Motor neuron (in vitro differentiated cells): Measurements from ENCODE around the gene FOSL2. TPM values are rescaled to one million over a fixed set of nuclear protein-coding genes. Genes with fewer than 3 reads are reported as not detected.
A peak's percentile ranks its signal among the peaks of the same experiment; 100 is the strongest.

Experiments
- ATAC-seq, 8 experiments: fragments of 200-7000 bp; cut with Tn5 transposase; replicated peaks in 6 of 8; 2 replicates each; pipeline ENCODE4 v1.8.0; 2021; ENCODE audit warnings: mild to moderate bottlenecking in 8 of 8, moderate library complexity in 8 of 8
- H3K27ac ChIP-seq, 2 donors: fragments of 250-450 bp; sonication (Bioruptor Pico); 2 replicates each; pipeline ENCODE4 v1.9.0; 2021; ENCODE audit warnings: antibody characterized with exemption in 2 of 2, mild to moderate bottlenecking in 2 of 2, moderate library complexity in 1 of 2
- H3K4me1 ChIP-seq, 2 donors: fragments of 250-450 bp; sonication (Bioruptor Pico); replicated peaks in 1 of 2; 2 replicates each; pipeline ENCODE4 v1.6.1; 2021; ENCODE audit warnings: antibody characterized with exemption in 2 of 2, mild to moderate bottlenecking in 2 of 2, moderate library complexity in 1 of 2
- H3K4me3 ChIP-seq, 5 donors: fragments of 250-450 bp; sonication (Bioruptor Pico); 2 replicates each; pipeline ENCODE4 v1.9.0; 2021; ENCODE audit warnings: antibody characterized with exemption in 5 of 5, mild to moderate bottlenecking in 5 of 5, moderate library complexity in 4 of 5
- WGBS, 10 experiments: fragments of 450-650 bp; shearing (Covaris generic); methylation state at CpG; one replicate each; pipeline ENCODE4 v1.0.0; 2022; 5-methylcytosine and 5-hydroxymethylcytosine counted together
- in situ Hi-C, 9 experiments: fragments of 400-800 bp; cut with MboI; loops; one replicate each; pipeline ENCODE4 v1.15.0; 2021; ENCODE audit warnings: low sequenced_read_pairs in 9 of 9, low pct_unique_long_range_greater_than_20kb in 2 of 9; ENCODE audit not compliant: unreplicated experiment in 9 of 9
- total RNA-seq, 8 experiments: library from RNA; unstranded; fragments of 300-600 nt; gene quantifications; 2 replicates each; pipeline versions ENCODE4 v1.2.3 to v1.2.4, GENCODE V29; 2022

FOSL2 gene
- total RNA-seq, 8 experiments from 2014 or later: 1.6 to 67.7 (median 16.1) TPM

DNA sequence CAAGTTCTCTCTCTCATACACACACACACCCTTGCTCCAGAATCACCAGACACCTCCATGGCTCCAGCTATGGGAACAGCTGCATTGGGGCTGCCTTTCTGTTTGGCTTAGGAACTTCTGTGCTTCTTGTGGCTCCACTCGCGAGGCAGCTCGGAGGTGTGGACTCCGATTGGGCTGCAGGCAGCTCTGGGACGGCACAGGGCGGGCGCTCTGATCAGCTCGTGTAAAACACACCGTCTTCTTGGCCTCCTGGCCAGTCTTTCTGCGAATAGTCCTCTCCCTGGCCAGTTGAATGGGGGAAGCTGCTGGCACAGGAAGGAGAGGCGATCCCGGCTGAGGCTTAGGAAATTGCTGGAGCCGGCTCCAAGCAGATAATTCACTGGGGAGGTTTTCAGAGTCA lies 22.4 kb downstream of the FOSL2 start:
- H3K4me1 ChIP-seq: no peaks in the 10 kb centered on the region
- no peak for ATAC-seq
- no peak overlapping the region for H3K27ac ChIP-seq
- in situ Hi-C loops: loop anchor here in 2 of 9 experiments (25.0 kb wide), 2 partner anchors 678 to 728 kb away; no protein-coding TSS in a partner anchor
- no peak overlapping the region for H3K4me3 ChIP-seq
- 72% methylated on average over 3 of the region's 13 CpGs; no CpG with 5 or more reads in 9 of the 10 experiments for WGBS, 10 experiments

GRCh38 chr2:28415715-28416114 lies 23.1 kb downstream of the FOSL2 start:
- 83 to 100% (median 100%) methylated on average over 1 to 3 of the region's 3 CpGs; no CpG with 5 or more reads in 5 of the 10 experiments for WGBS, 10 experiments
- Histone ChIP-seq H3K27ac (no peak overlapping the region), H3K4me3 (no peak overlapping the region), H3K4me1 (no peaks in the 10 kb centered on the region)
- in situ Hi-C loops: loop anchor here in 2 of 9 experiments (25.0 kb wide), 2 partner anchors 678 to 728 kb away; no protein-coding TSS in a partner anchor
- ATAC-seq: no peak

DNA sequence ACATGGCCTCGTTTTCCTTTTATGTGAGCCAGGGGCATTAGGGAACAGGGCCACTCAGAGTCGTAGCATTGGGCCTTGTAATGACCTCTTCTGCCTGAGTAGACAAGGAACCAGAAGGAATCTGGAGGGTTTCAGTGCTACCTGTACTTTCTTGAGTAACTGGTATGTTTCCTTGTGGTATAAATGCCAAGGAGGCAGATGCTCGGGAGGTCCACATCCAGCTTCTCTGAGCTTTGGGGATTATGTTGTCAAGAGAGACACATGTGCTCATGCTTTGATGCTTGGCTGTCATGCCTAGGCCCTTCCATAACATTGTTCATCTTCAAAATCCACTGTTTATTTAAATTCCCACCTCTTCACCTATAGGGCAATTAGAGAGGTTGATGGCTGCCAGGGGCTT lies 26.3 kb downstream of the FOSL2 start:
- in situ Hi-C loops: loop anchor here in 2 of 9 experiments (25.0 kb wide), 2 partner anchors 682 to 732 kb away; no protein-coding TSS in a partner anchor
- peak in 1 of 8 experiments; percentile 1 for ATAC-seq
- no peak overlapping the region for H3K4me3 ChIP-seq
- 40 to 100% (median 100%) methylated on average over 1 to 2 of the region's 3 CpGs; no CpG with 5 or more reads in 2 of the 10 experiments for WGBS, 10 experiments
- no peak overlapping the region for H3K27ac ChIP-seq
- no peaks in the 10 kb centered on the region for H3K4me1 ChIP-seq

DNA sequence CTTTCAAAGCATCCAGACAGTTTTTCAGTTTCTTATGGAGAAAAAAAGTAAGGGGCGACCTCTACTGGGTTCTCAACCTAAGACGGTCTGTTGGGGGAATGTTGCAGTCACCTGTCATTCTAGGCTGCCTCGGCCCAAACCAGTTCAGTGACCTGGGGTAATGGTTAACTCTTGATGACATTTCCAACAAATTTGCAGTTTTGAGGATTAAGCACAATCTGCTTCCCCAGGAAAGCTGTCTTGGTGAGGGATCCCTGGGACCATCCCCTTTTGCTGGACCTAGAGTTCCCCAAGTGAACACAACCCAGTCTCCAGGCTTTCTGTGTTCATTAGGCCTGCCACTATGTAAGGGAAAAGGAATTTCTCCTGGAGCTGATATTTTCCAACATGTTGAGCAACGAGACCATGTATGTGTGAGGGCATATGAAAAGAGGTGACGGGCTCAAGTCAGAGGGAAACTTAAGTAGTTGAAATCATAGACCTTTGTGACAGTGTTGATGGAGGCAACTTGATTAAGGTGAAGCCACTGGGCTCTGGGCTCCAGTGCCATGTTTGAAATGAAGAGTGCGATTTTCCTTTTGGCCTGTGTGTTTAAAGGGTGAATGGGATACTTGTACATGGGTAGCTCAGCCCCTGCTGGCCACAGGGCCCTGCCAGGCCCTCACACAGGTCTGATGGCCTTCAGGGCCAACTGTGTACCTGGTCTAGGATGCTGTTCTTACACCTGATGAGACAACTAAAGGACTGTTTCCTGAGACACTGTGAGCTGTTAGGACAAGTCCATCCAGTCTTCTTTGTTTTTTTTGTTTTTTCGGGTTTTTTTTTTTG lies 27.0 kb downstream of the FOSL2 start:
- ATAC-seq: peak in 3 of 8 experiments; percentile 2 to 5 (median 2)
- Histone ChIP-seq H3K4me3 (no peak overlapping the region), H3K4me1 (no peaks in the 10 kb centered on the region), H3K27ac (no peak overlapping the region)
- in situ Hi-C loops: loop anchor here in 2 of 9 experiments (25.0 kb wide), 2 partner anchors 682 to 732 kb away; no protein-coding TSS in a partner anchor
- WGBS, 10 experiments: 17 to 93% (median 74%) methylated on average over 1 to 5 of the region's 7 CpGs

DNA sequence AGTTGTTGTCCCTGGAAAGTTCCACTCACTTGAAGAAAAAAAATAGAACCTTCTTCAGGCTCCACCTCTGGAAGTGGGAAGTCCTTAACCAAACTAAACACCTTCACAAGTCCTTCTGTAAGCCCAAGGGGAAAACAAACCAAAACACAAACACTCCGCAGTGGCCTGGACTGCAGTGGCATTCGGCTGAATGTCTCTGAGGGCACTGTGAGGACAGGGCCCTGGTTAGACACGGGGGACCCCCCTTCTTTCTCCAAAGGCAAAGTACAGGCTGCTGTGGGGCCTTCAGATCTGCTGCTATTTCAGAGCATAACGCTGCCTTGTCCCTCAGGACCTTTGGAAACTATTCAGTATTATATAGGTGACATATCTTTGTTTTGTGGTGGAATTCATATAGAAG lies 28.1 kb downstream of the FOSL2 start:
- H3K4me3 ChIP-seq: no peak overlapping the region
- in situ Hi-C loops: loop anchor here in 2 of 9 experiments (25.0 kb wide), 2 partner anchors 683 to 733 kb away; no protein-coding TSS in a partner anchor
- H3K4me1 ChIP-seq: no peaks in the 10 kb centered on the region
- no peak overlapping the region for H3K27ac ChIP-seq
- WGBS, 10 experiments: 72 to 100% (median 77%) methylated on average over 1 to 4 of the region's 4 CpGs; no CpG with 5 or more reads in 6 of the 10 experiments
- ATAC-seq: peak in 2 of 8 experiments; percentile 0 to 2

- 77 to 100% (median 85%) methylated on average over 1 to 6 of the region's 17 CpGs; no CpG with 5 or more reads in 4 of the 10 experiments for WGBS, 10 experiments
Observed at GRCh38 chr2:28422908-28423741, 30.5 kb downstream of the FOSL2 start.

DNA sequence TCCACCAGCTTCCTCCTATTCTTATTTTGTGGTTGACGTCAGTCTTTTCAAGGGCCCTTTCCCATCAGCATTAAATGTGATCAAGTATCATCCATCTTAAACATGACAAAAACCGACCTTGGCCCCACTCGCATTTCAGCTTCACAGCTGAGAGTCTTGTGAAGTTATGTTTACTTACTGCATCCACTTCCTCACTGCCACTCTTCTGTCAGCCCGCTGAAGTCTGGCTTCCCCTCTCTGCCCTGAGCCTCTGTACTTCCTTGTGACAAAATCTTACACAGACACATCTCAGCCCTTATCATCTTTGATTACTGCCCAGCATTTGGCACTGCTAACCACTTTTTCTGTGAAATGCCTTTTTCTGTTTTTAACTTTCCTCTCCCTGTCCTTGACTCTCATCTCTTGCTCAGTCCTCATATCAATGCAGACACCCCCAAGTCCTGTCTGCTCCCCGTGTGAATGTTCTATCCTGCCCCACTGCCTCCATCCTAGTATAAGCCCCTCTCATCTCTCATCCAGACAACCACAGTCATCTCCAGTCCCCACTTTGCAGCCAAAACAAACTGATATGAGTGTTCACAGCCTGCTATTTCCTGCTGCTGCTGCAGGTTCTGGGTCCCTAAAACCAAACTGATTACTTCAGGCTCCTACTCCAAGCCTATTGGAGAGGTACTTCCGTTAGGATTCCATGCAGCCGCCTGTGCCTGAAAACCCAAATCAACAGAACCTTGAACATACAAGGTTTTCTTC lies 31.4 kb downstream of the FOSL2 start:
- ATAC-seq: peak in 2 of 8 experiments; percentile 1 to 36
- Histone ChIP-seq H3K4me3 (no peak overlapping the region), H3K27ac (no peak overlapping the region), H3K4me1 (no peaks in the 10 kb centered on the region)
- in situ Hi-C loops: loop anchor here in 2 of 9 experiments (25.0 kb wide), 2 partner anchors 687 to 737 kb away; no protein-coding TSS in a partner anchor
- 20 to 78% (median 61%) methylated on average over 1 to 6 of the region's 7 CpGs; no CpG with 5 or more reads in 2 of the 10 experiments for WGBS, 10 experiments

More at GRCh38 chr2:28422908-28423741, 30.5 kb downstream of the FOSL2 start:
- ATAC-seq: peak in 1 of 8 experiments; percentile 6
- Histone ChIP-seq H3K4me3 (no peak overlapping the region), H3K4me1 (no peaks in the 10 kb centered on the region), H3K27ac (no peak overlapping the region)
- in situ Hi-C loops: loop anchor here in 2 of 9 experiments (25.0 kb wide), 2 partner anchors 686 to 736 kb away; no protein-coding TSS in a partner anchor

DNA sequence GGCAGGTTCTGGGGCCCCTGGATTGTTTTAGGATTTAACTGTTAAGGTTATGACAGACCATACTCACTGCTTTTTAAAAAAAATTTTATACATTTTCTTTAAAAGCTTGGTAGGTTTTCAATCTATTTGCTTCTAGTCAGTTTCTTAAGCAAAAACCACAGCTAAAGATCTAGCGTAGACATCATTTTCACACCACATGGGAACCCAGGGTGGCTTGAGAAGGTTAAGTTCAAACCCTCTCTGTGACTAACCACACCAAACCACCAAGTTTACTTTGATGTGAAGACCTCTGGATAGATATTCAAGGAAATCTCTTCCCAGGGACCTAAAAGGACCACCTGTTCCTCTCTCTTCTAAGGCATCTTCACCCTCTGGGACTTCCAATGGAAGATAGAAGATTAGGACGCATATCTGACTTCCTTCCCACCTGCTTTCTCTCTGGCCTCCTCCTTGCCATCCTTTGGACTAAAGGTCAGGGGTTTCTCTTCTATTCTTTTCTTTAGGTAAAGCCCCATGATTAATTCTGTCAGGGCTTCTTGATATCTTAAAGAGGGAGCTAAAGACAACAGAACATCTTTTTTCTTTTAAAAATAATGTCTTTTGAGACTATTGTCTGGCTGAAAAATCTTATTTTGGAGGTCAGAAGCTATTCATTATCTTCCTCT lies 32.3 kb downstream of the FOSL2 start:
- 67 to 100% (median 86%) methylated on average over 1 to 2 of the region's 2 CpGs; no CpG with 5 or more reads in 1 of the 10 experiments for WGBS, 10 experiments
- in situ Hi-C loops: loop anchor here in 3 of 9 experiments (25.0 kb wide), 3 partner anchors 663 to 738 kb away; partner anchors contain the start of gene MRPL33 (in 1 of the 3)
- H3K4me1 ChIP-seq: no peaks in the 10 kb centered on the region
- ATAC-seq: no peak
- H3K4me3 ChIP-seq: no peak overlapping the region
- no peak overlapping the region for H3K27ac ChIP-seq

GRCh38 chr2:28425464-28425835 lies 32.8 kb downstream of the FOSL2 start:
- Histone ChIP-seq H3K4me3 (no peak overlapping the region), H3K27ac (no peak overlapping the region), H3K4me1 (no peaks in the 10 kb centered on the region)
- ATAC-seq: no peak
- in situ Hi-C loops: loop anchor here in 1 of 9 experiments (25.0 kb wide), 1 partner anchor 663 kb away; the partner anchor contains the start of gene MRPL33
- 40 to 88% (median 67%) methylated on average over 1 to 5 of the region's 5 CpGs; no CpG with 5 or more reads in 1 of the 10 experiments for WGBS, 10 experiments

DNA sequence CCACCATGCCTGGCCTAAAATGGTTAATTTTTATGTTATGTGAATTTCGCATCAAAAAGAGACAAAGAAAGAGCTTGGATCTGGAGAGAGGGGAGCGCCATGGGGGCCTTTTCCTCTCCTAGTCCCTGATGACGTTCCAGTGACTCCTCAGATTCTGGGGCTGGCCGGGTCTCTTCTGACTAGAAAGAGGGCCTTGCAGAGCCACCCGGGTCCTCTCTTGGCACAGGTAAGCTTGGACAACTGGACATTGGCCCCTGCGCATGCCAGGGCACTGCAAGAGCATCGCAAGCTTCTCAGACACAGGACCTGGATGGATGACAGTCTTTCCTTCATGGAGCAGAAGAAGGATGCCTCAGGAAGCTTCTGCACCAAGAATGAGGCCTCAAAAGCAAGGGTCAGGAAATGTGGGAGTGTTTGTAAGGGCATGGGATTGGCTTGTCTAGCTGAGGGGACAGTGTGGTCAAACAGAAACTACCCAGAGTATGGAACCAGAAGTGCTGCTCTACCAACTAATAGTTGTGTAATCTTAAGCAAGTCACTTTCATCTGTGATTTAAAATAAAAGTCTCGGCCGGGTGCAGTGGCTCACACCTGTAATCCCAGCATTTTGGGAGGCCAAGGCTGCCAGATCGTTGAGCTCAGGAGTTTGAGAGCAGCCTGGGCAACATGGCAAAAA lies 35.2 kb downstream of the FOSL2 start:
- Histone ChIP-seq H3K27ac (no peak overlapping the region), H3K4me3 (no peak overlapping the region), H3K4me1 (no peaks in the 10 kb centered on the region)
- in situ Hi-C loops: loop anchor here in 1 of 9 experiments (25.0 kb wide), 1 partner anchor 666 kb away; the partner anchor contains the start of gene MRPL33
- WGBS, 10 experiments: 67 to 100% (median 88%) methylated on average over 1 to 5 of the region's 10 CpGs; no CpG with 5 or more reads in 2 of the 10 experiments
- no peak for ATAC-seq

GRCh38 chr2:28428486-28428885 lies 35.8 kb downstream of the FOSL2 start:
- in situ Hi-C loops: loop anchor here in 1 of 9 experiments (25.0 kb wide), 1 partner anchor 666 kb away; the partner anchor contains the start of gene MRPL33
- H3K27ac ChIP-seq: no peak overlapping the region
- 0 to 94% (median 81%) methylated on average over 1 to 3 of the region's 3 CpGs for WGBS, 10 experiments
- H3K4me1 ChIP-seq: no peaks in the 10 kb centered on the region
- no peak overlapping the region for H3K4me3 ChIP-seq
- ATAC-seq: peak in 2 of 8 experiments; percentile 8 to 41
